DOHH2 (cell line): Measurements from ENCODE around the gene ARMH2.

Experiments used
- CTCF ChIP-seq: fragments of 200-600 bp; sonication (generic); IDR thresholded peaks from one replicate; pipeline ENCODE4 v1.5.1; 2014; ENCODE audit warnings: antibody characterized with exemption, mild to moderate bottlenecking, low read depth, low read length; ENCODE audit not compliant: poor library complexity, severe bottlenecking
- EZH2phosphoT487 ChIP-seq: fragments of 200-600 bp; sonication (generic); IDR thresholded peaks from 2 replicates; pipeline ENCODE4 v1.6.1; 2017; ENCODE audit warnings: borderline replicate concordance, mild to moderate bottlenecking, antibody characterized with exemption, low read length, moderate library complexity, mixed read lengths

GRCh38 chr6:24844903-24845302, 46.2 kb upstream of the ARMH2 start:
- TF ChIP-seq CTCF (no peak), EZH2phosphoT487 (no peak)
